PFSK-1 (cell line): ENCODE measurements around the gene NR6A1.

Experiments used
- FOXP2 ChIP-seq: optimal IDR thresholded peaks from 2 replicates; pipeline ENCODE3; 2011; ENCODE audit warnings: borderline replicate concordance, control low read depth, inconsistent platforms; ENCODE audit not compliant: insufficient read depth; ENCODE audit errors: extremely low read length, extremely low read depth
- POLR2AphosphoS5 ChIP-seq: IDR thresholded peaks from 2 replicates; pipeline ENCODE4 v1.6.1; 2012; ENCODE audit warnings: low read depth, mild to moderate bottlenecking, control low read depth, low read length, moderate library complexity
- REST ChIP-seq, 2 experiments: IDR thresholded peaks; 2 replicates each; pipeline versions ENCODE4 v1.6.1 to v1.8.0; 2011 to 2012; ENCODE audit warnings: low read depth in 2 of 2, low read length in 2 of 2, control low read depth in 1 of 2, inconsistent platforms in 1 of 2, mild to moderate bottlenecking in 1 of 2, moderate library complexity in 1 of 2; ENCODE audit not compliant: insufficient read depth in 1 of 2
- SIN3A ChIP-seq: IDR thresholded peaks from 2 replicates; pipeline ENCODE4 v1.6.1; 2012; ENCODE audit warnings: mild to moderate bottlenecking, low read length, moderate library complexity, borderline replicate concordance; ENCODE audit not compliant: insufficient read depth

- TF ChIP-seq REST (IDR thresholded peaks at IDR 0.05; ENCODE audit: insufficient read depth in 1 of 2, low read depth in 2 of 2, low read length in 2 of 2) (no peak), SIN3A (no peak), FOXP2 (no peak), POLR2AphosphoS5 (no peak)
Measured at GRCh38 chr9:124717597-124717996, 53.5 kb downstream of the NR6A1 start.
